Left ventricle myocardium inferior (tissue), 1 donor: ENCODE measurements around the gene MAPT. TPM values are rescaled to one million over a fixed set of nuclear protein-coding genes. Genes with fewer than 3 reads are reported as not detected.

ENCODE experiments used
- DNase-seq: peaks from one replicate; pipeline ENCODE4 v3.0.0-alpha.2; 2020
- H3K27ac ChIP-seq: fragments of 200-600 bp; replicated peaks from 2 replicates; pipeline ENCODE4 v1.8.0; 2021
- H3K27me3 ChIP-seq: fragments of 200-600 bp; 2 replicates; pipeline ENCODE4 v1.8.0; 2021; ENCODE audit warnings: low read depth
- H3K36me3 ChIP-seq: fragments of 200-600 bp; 2 replicates; pipeline ENCODE4 v1.8.0; 2021
- H3K4me1 ChIP-seq: fragments of 200-600 bp; 2 replicates; pipeline ENCODE4 v1.8.0; 2021
- H3K4me3 ChIP-seq: fragments of 200-600 bp; 2 replicates; pipeline ENCODE4 v1.8.0; 2021; ENCODE audit warnings: mild to moderate bottlenecking, moderate library complexity
- H3K9me3 ChIP-seq: fragments of 200-600 bp; replicated peaks from 2 replicates; pipeline ENCODE4 v1.8.0; 2021
- intact Hi-C: fragments of 100-400 bp; cut with micrococcal nuclease; formaldehyde crosslinking; loops from one replicate; pipeline ENCODE4 v1.11.0; 2022
- total RNA-seq: library from RNA; stranded (reverse); fragmentation: NEBNext Ultra II Directional; extraction: Animal tissue kit (Norgen Biotek cat#: 25700); gene quantifications from one replicate; pipeline ENCODE4 v1.2.1, GENCODE V29; 2021
- TF ChIP-seq, protein P1 (sequence below): fragments of 200-600 bp; IDR thresholded peaks from 2 replicates; pipeline ENCODE4 v1.8.0; 2021; ENCODE audit warnings: antibody characterized with exemption, mild to moderate bottlenecking, borderline replicate concordance
- donor health status: DM: no; HTN: yes; CAD: no; lungs with severe emphysema.

The MAPT gene
- total RNA-seq, 1 donor from 2014 or later, result 28.6 TPM

GRCh38 chr17:45877467-45877866, 16.9 kb upstream of the MAPT start:
- Histone ChIP-seq H3K36me3 (no peaks in the 10 kb centered on the region), H3K4me3 (no peak overlapping the region), H3K4me1 (no peaks in the 10 kb centered on the region), H3K27me3 (peaks cover 85% of the 10 kb centered on the region), H3K27ac (no peak overlapping the region), H3K9me3 (no peaks in the 10 kb centered on the region)
- intact Hi-C loops, result no loop called here
- DNase-seq, result no peak
- TF ChIP-seq, protein P1, sequence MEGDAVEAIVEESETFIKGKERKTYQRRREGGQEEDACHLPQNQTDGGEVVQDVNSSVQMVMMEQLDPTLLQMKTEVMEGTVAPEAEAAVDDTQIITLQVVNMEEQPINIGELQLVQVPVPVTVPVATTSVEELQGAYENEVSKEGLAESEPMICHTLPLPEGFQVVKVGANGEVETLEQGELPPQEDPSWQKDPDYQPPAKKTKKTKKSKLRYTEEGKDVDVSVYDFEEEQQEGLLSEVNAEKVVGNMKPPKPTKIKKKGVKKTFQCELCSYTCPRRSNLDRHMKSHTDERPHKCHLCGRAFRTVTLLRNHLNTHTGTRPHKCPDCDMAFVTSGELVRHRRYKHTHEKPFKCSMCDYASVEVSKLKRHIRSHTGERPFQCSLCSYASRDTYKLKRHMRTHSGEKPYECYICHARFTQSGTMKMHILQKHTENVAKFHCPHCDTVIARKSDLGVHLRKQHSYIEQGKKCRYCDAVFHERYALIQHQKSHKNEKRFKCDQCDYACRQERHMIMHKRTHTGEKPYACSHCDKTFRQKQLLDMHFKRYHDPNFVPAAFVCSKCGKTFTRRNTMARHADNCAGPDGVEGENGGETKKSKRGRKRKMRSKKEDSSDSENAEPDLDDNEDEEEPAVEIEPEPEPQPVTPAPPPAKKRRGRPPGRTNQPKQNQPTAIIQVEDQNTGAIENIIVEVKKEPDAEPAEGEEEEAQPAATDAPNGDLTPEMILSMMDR, result no peak

GRCh38 chr17:45883063-45883462, 11.3 kb upstream of the MAPT start:
- H3K27me3 ChIP-seq, result peaks cover 35% of the 10 kb centered on the region
- H3K4me1 ChIP-seq, result no peaks in the 10 kb centered on the region
- H3K36me3 ChIP-seq, result no peaks in the 10 kb centered on the region
- no peak for DNase-seq
- no peak overlapping the region for H3K27ac ChIP-seq
- peaks cover 6% of the 10 kb centered on the region for H3K9me3 ChIP-seq
- no peak overlapping the region for H3K4me3 ChIP-seq
- TF ChIP-seq, protein P1, result no peak
- intact Hi-C loops, result loop anchor here (10.0 kb wide), 1 partner anchor 58 kb away; no protein-coding TSS in a partner anchor

GRCh38 chr17:45886852-45887251, 7.5 kb upstream of the MAPT start:
- H3K9me3 ChIP-seq, result peaks cover 6% of the 10 kb centered on the region
- no peak overlapping the region for H3K4me3 ChIP-seq
- intact Hi-C loops, result loop anchor here (10.0 kb wide), 1 partner anchor 62 kb away; no protein-coding TSS in a partner anchor
- H3K27ac ChIP-seq, result no peak overlapping the region
- DNase-seq, result no peak
- H3K4me1 ChIP-seq, result no peaks in the 10 kb centered on the region
- no peaks in the 10 kb centered on the region for H3K36me3 ChIP-seq
- peaks cover 16% of the 10 kb centered on the region for H3K27me3 ChIP-seq
- TF ChIP-seq, protein P1, result no peak

DNA sequence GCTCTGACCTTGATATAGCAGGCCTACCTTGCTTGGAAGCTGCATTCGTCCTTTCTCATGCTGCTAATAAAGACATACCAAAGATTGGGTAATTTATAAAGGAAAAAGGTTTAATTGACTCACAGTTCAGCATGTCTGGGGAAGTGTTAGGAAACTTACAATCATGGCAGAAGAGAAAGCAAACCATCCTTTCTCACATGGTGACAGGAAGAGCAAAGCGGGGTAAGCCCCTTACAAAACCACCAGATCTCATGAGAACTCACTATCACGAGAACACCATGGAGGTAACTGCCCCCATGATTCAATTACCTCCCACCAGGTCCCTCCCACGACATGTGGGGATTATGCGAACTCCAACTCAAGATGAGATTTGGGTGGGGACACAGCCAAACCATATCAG, 6.0 kb upstream of the MAPT start:
- Histone ChIP-seq H3K27ac (no peak overlapping the region), H3K4me3 (no peak overlapping the region), H3K36me3 (no peaks in the 10 kb centered on the region), H3K9me3 (peaks cover 6% of the 10 kb centered on the region), H3K4me1 (no peaks in the 10 kb centered on the region), H3K27me3 (peaks cover 15% of the 10 kb centered on the region)
- intact Hi-C loops, result loop anchor here (10.0 kb wide), 1 partner anchor 64 kb away; no protein-coding TSS in a partner anchor
- TF ChIP-seq, protein P1, result no peak
- DNase-seq, result no peak

DNA sequence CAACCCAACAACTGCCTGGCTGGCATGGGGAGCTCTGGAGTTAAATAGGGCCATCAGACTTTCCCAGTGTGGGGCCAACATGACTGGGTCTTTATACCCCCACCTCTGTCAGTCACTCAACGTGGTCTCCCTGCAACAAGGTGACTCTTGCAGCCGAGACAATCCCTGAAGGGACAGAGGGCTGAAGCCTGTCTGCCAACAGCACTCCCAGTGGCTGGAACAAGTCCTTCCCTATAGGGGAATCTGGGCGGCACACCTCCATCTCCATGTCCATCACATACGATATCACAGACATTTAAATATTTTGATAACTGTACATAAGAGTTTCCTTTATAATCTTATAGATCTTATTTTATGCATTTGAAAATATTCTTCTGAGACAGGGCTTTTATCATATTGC, 4.8 kb upstream of the MAPT start:
- peaks cover 9% of the 10 kb centered on the region for H3K4me1 ChIP-seq
- no peaks in the 10 kb centered on the region for H3K36me3 ChIP-seq
- no peak overlapping the region for H3K4me3 ChIP-seq
- peaks cover 3% of the 10 kb centered on the region for H3K9me3 ChIP-seq
- intact Hi-C loops, result loop anchor here (10.0 kb wide), 1 partner anchor 65 kb away; no protein-coding TSS in a partner anchor
- TF ChIP-seq, protein P1, result peak; percentile 30
- peaks cover 15% of the 10 kb centered on the region for H3K27me3 ChIP-seq
- no peak for DNase-seq
- H3K27ac ChIP-seq, result no peak overlapping the region

DNA sequence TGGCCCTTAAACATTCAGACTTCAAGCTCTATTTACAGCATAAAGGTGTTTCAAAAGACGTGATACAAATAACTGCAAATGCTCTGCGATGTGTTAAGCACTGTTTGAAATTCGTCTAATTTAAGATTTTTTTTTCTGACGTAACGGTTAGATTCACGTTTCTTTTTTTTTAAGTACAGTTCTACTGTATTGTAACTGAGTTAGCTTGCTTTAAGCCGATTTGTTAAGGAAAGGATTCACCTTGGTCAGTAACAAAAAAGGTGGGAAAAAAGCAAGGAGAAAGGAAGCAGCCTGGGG, 681 bp upstream of the MAPT start:
- intact Hi-C loops, result no loop called here
- Histone ChIP-seq H3K27me3 (peaks cover 56% of the 10 kb centered on the region), H3K9me3 (no peaks in the 10 kb centered on the region), H3K36me3 (no peaks in the 10 kb centered on the region), H3K4me3 (peak overlapping the region; percentile 97), H3K27ac (peak overlapping the region; percentile 80), H3K4me1 (peaks cover 38% of the 10 kb centered on the region)
- TF ChIP-seq, protein P1, result no peak
- DNase-seq, result no peak
